ENCODE data around the gene SVIL.
"Not testable (repeated sequence)": the region's sequence is repeated elsewhere in the genome, so short reads cannot be mapped to it uniquely, and the experiment has no call there.

SVIL gene

GRCh38 chr10:29619241-29619669 is 15.5 kb downstream of the SVIL start:
- no peak for DNase-seq

GRCh38 chr10:29618341-29619171 is 16.2 kb downstream of the SVIL start:
- DNase-seq = no peak

- DNase-seq = no peak
Observed at GRCh38 chr10:29617880-29618340, 16.9 kb downstream of the SVIL start.

- no peak for DNase-seq
Observed at GRCh38 chr10:29616542-29616941, 18.2 kb downstream of the SVIL start.

GRCh38 chr10:29615195-29615594 is 19.6 kb downstream of the SVIL start:
- DNase-seq = no peak

- DNase-seq = not testable (repeated sequence)
Observed at GRCh38 chr10:29614289-29614688, 20.5 kb downstream of the SVIL start.

GRCh38 chr10:29613791-29614190 is 21.0 kb downstream of the SVIL start:
- DNase-seq = no peak

- DNase-seq = no peak
Observed at GRCh38 chr10:29613196-29613595, 21.6 kb downstream of the SVIL start.

GRCh38 chr10:29612657-29613056 is 22.1 kb downstream of the SVIL start:
- no peak for DNase-seq

- no peak for DNase-seq
Observed at GRCh38 chr10:29611781-29612381, 22.9 kb downstream of the SVIL start.

- DNase-seq = no peak
Observed at GRCh38 chr10:29610876-29611647, 23.7 kb downstream of the SVIL start.

GRCh38 chr10:29610331-29610730 is 24.4 kb downstream of the SVIL start:
- DNase-seq = not testable (repeated sequence)

- DNase-seq = no peak
Observed at GRCh38 chr10:29609696-29610095, 25.1 kb downstream of the SVIL start.

- DNase-seq = no peak
Observed at GRCh38 chr10:29608476-29609301, 26.1 kb downstream of the SVIL start.

GRCh38 chr10:29608062-29608461 is 26.7 kb downstream of the SVIL start:
- no peak for DNase-seq

GRCh38 chr10:29607576-29607975 is 27.2 kb downstream of the SVIL start:
- DNase-seq = no peak

- DNase-seq = not testable (repeated sequence)
Observed at GRCh38 chr10:29606693-29607092, 28.1 kb downstream of the SVIL start.

GRCh38 chr10:29604291-29604825 is 30.4 kb downstream of the SVIL start:
- DNase-seq = no peak

GRCh38 chr10:29603223-29603896 is 31.4 kb downstream of the SVIL start:
- no peak for DNase-seq

- no peak for DNase-seq
Observed at GRCh38 chr10:29600821-29601220, 34.0 kb downstream of the SVIL start.

GRCh38 chr10:29600067-29600466 is 34.7 kb downstream of the SVIL start:
- DNase-seq = no peak

- DNase-seq = no peak
Observed at GRCh38 chr10:29598851-29599311, 35.9 kb downstream of the SVIL start.

All from NCI-H526 treated with DMSO at 0.1 percent for 48 hours (cell line).